Colonic mucosa (tissue), 4 donors: ENCODE measurements around the gene PLPP7. TPM values are rescaled to one million over a fixed set of nuclear protein-coding genes. Genes with fewer than 3 reads are reported as not detected.
"Not testable (repeated sequence)": the region's sequence is repeated elsewhere in the genome, so short reads cannot be mapped to it uniquely, and the experiment has no call there.

Experiments used
- DNase-seq: peaks from one replicate; pipeline ENCODE4 v3.0.0-alpha.2; 2020
- H3K27ac ChIP-seq: fragments of 200-600 bp; one replicate; pipeline ENCODE4 v1.8.0; 2021
- H3K27me3 ChIP-seq: fragments of 200-600 bp; one replicate; pipeline ENCODE4 v1.8.0; 2021
- H3K36me3 ChIP-seq: fragments of 200-600 bp; one replicate; pipeline ENCODE4 v1.8.0; 2021
- H3K4me1 ChIP-seq: fragments of 200-600 bp; one replicate; pipeline ENCODE4 v1.8.0; 2021; ENCODE audit warnings: mild to moderate bottlenecking
- H3K4me3 ChIP-seq: fragments of 200-600 bp; one replicate; pipeline ENCODE4 v1.8.0; 2021
- H3K9ac ChIP-seq, 2 donors: one replicate each; pipeline ENCODE4 v1.7.0; 2013; ENCODE audit warnings: control low read depth in 2 of 2, low read depth in 2 of 2, low read length in 2 of 2
- H3K9me3 ChIP-seq: fragments of 200-600 bp; one replicate; pipeline ENCODE4 v1.8.0; 2021
- intact Hi-C: fragments of 100-400 bp; cut with DNase I; formaldehyde crosslinking; loops from one replicate; pipeline ENCODE4 v1.14.1; 2022
- total RNA-seq, 2 donors: library from RNA; stranded (reverse); fragmentation: NEBNext Ultra II Directional in 1 of 2; extraction: Animal tissue kit (Norgen Biotek cat#: 25700) in 1 of 2; gene quantifications; one replicate each; pipeline ENCODE4 v1.2.1, GENCODE V29; 2021
- TF ChIP-seq, protein P1 (sequence below): fragments of 200-600 bp; IDR thresholded peaks from one replicate; pipeline ENCODE4 v1.8.0; 2022; ENCODE audit warnings: antibody characterized with exemption, mild to moderate bottlenecking
- donor health status: healthy.
- donor health status: DM: no; HTN: no; CAD: no.
- donor health status: DM: no; HTN: no; CAD: no.

PLPP7 gene
- total RNA-seq, 2 donors from 2014 or later = 0.40 to 1.1 TPM

DNA sequence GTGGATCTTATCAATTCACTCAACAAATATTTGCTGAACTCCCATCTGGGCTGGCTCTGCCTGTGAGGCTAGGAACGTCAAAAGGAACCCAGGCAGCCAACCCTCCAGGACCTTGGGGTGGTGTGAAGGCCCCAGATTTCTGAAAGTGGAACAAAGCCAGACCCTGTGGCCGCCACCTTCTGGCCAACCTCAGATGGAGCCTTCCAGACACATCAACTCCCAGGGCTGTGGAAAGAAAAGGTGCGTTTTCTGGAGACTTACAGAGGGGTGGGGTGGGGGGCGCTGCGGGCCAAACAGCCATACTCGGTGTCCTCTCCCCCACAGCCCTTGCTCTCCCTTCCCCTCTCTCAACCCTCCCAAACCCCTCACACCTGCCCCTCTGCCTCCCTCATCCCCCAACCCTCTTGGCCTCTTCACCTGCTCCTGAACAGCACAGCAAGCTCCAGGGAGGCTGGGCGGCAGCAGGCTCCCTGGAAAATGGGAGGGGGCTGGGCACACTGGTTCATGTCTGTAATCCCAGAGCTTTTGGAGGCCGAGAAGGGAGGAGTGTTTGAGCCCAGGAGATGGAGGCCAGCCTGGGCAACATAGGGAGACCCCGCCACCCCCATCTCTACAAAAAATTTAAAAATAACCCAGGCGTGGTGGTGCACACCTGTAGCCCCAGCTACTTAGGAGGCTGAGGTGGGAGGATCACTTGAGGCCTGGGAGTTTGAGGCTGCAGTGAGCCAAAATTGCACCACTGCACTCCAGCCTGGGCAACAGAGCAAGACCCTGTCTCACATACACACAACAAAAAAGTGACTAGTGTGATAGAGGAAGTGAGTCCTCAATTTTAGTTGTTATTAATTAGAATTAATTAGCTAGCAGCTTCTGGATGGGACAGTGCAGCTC, 59.4 kb downstream of the PLPP7 start:
- peaks cover 5% of the 10 kb centered on the region for H3K4me1 ChIP-seq
- no peak overlapping the region for H3K27ac ChIP-seq
- H3K27me3 ChIP-seq = no peaks in the 10 kb centered on the region
- no peak for DNase-seq
- intact Hi-C loops = no loop called here
- TF ChIP-seq, protein P1, sequence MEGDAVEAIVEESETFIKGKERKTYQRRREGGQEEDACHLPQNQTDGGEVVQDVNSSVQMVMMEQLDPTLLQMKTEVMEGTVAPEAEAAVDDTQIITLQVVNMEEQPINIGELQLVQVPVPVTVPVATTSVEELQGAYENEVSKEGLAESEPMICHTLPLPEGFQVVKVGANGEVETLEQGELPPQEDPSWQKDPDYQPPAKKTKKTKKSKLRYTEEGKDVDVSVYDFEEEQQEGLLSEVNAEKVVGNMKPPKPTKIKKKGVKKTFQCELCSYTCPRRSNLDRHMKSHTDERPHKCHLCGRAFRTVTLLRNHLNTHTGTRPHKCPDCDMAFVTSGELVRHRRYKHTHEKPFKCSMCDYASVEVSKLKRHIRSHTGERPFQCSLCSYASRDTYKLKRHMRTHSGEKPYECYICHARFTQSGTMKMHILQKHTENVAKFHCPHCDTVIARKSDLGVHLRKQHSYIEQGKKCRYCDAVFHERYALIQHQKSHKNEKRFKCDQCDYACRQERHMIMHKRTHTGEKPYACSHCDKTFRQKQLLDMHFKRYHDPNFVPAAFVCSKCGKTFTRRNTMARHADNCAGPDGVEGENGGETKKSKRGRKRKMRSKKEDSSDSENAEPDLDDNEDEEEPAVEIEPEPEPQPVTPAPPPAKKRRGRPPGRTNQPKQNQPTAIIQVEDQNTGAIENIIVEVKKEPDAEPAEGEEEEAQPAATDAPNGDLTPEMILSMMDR = no peak
- H3K4me3 ChIP-seq = no peak overlapping the region
- H3K9me3 ChIP-seq = no peaks in the 10 kb centered on the region
- H3K9ac ChIP-seq = no peak overlapping the region
- no peaks in the 10 kb centered on the region for H3K36me3 ChIP-seq

DNA sequence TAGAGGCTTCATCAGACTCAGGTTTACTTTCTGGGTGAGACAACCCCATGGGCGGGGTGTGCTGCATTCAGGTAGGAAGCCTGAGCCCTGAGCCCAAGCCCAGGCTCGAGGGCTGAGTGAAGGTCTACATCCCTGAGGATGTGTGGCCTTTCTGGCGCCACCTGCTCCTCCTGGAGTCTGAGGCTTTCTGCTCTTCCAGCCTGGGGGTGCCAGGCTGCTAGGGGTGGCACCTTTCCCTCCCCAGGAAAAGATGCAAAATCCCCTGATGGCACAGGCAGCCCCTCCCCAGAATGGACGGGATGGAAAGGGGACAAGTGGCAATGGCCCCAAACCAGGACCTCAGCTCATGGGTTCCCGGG, 60.0 kb downstream of the PLPP7 start:
- TF ChIP-seq, protein P1 = no peak
- no peak for DNase-seq
- Histone ChIP-seq H3K9me3 (no peaks in the 10 kb centered on the region), H3K27me3 (no peaks in the 10 kb centered on the region), H3K9ac (no peak overlapping the region), H3K4me1 (peaks cover 5% of the 10 kb centered on the region), H3K4me3 (no peak overlapping the region), H3K27ac (no peak overlapping the region), H3K36me3 (no peaks in the 10 kb centered on the region)
- intact Hi-C loops = no loop called here

DNA sequence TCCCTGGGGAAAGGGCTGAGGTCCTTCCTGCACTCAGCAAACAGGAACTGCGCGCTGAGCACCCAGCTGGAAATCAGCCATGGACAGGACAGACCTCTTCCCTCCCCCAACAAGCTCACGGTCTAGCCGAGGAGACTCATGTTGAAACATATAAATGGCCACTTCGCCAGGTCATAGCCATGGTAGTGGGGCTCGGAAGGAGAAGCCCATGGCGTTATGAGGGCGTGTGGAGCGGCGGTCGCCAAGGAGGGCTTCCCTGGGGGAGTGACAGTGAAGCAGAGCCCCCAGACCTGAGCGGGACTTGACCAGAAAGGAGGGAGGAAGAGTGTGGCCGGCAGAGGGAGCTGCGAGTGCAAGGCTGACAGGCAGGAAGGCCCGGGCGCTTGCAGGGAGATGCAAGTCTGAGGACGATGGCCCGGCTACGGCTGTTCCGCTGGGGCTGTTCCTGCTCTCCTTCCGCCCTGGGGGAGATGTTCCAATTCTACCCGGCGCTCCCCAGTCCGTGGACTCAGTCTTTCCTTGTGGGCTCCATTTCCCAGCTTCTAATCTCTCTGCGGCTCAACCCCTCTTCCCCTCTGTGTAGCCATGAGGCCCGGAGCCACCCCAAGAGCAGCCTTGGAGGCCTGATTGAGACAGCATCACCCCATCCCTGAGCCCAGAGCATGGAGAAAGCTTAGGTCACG, 60.5 kb downstream of the PLPP7 start:
- H3K36me3 ChIP-seq = no peaks in the 10 kb centered on the region
- H3K4me1 ChIP-seq = peaks cover 5% of the 10 kb centered on the region
- intact Hi-C loops = loop anchor here (2.0 to 5.0 kb wide), 2 partner anchors 129 to 397 kb away; no protein-coding TSS in a partner anchor
- TF ChIP-seq, protein P1 = peak; percentile 69
- peak; percentile 87 for DNase-seq
- no peak overlapping the region for H3K4me3 ChIP-seq
- H3K9ac ChIP-seq = peak overlapping the region in 1 of 2 donors; percentile 39
- H3K27ac ChIP-seq = no peak overlapping the region
- no peaks in the 10 kb centered on the region for H3K27me3 ChIP-seq
- H3K9me3 ChIP-seq = no peaks in the 10 kb centered on the region

DNA sequence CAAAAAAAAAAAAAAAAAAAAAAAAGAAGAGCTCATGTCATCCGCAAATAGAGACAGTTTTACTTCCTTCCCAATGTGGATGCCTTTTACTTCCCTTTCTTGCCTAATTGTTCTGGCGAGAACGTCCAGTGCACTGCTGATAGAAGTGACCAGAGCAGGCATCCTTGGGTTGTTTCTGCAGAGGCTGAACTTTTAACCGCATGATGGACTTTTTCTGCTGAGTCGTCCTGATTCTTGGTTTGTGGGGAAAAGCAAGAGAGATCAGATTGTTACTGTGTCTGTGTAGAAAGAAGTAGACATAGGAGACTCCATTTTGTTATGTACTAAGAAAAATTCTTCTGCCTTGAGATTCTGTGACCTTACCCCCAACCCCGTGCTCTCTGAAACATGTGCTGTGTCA, 67.0 kb downstream of the PLPP7 start:
- H3K9me3 ChIP-seq, H3K4me1 ChIP-seq, H3K4me3 ChIP-seq, H3K27ac ChIP-seq, H3K9ac ChIP-seq, H3K27me3 ChIP-seq, intact Hi-C loops, H3K36me3 ChIP-seq, DNase-seq: not testable (repeated sequence)

DNA sequence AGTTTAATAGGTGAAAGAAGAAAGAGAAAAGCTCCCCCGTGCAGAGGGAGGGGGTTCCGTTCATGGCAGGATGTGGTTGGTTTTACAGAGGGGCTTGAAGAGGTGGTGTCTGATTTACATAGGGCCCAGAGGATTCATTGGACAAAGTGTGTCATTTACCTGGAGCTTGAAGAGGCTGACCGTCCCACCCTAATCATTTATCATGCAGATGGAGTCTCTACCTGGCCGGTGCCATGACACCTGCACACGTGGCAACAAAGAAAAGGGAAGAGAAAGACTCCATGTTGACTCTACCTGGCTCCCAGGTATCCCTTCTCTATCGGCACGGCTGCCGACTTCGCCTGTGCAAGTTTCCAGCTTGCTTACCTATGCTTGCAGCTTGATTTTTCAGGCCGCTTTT, 69.0 kb downstream of the PLPP7 start:
- H3K9ac ChIP-seq = no peak overlapping the region
- H3K27me3 ChIP-seq = no peaks in the 10 kb centered on the region
- H3K4me1 ChIP-seq = peaks cover 8% of the 10 kb centered on the region
- H3K4me3 ChIP-seq = no peak overlapping the region
- no peak for DNase-seq
- intact Hi-C loops = no loop called here
- H3K36me3 ChIP-seq = no peaks in the 10 kb centered on the region
- TF ChIP-seq, protein P1 = no peak
- H3K9me3 ChIP-seq = no peaks in the 10 kb centered on the region
- no peak overlapping the region for H3K27ac ChIP-seq

Other genes with a start within 250 kb of the PLPP7 start
- 1 to 10 TPM; 3.6 to 4.0 TPM for gene AIF1L, start 193.2 kb upstream of the PLPP7 start, total RNA-seq
- gene NUP214, start 164.1 kb upstream of the PLPP7 start, total RNA-seq = 10 to 100 TPM; 32.2 to 43.8 TPM
- 1 to 10 TPM; 1.5 to 2.0 TPM for gene FAM78A, start 13.2 kb upstream of the PLPP7 start, total RNA-seq
- 100 to 1,000 TPM; 127 to 131 TPM for gene PRRC2B, start 104.4 kb downstream of the PLPP7 start, total RNA-seq
- 10 to 100 TPM; 24.0 to 28.8 TPM for gene POMT1, start 213.2 kb downstream of the PLPP7 start, total RNA-seq
- gene UCK1, start 241.5 kb downstream of the PLPP7 start, total RNA-seq = 10 to 100 TPM; 20.2 to 29.3 TPM